ENCODE measurements around the gene IL4R.

The IL4R gene

DNA sequence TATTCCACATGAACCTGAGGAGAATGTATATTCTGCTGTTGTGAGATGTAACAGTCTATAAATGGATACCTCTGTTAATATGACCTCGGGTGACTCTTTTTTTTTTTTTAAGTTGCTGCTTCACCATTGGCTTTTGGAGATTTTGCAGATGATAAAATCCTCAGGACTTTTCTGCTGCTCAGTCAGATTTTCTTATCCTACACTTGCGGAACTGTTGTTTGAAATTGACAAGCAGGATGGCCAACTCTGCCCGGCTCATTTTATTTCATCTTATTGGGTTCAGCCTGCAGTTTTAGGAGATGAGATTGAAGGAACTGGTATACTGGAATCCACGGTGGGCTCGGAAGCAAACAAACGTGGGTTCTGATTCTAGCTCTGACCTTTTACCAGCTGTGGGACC, 19.3 kb downstream of the IL4R start:
- no peak for DNase-seq

DNA sequence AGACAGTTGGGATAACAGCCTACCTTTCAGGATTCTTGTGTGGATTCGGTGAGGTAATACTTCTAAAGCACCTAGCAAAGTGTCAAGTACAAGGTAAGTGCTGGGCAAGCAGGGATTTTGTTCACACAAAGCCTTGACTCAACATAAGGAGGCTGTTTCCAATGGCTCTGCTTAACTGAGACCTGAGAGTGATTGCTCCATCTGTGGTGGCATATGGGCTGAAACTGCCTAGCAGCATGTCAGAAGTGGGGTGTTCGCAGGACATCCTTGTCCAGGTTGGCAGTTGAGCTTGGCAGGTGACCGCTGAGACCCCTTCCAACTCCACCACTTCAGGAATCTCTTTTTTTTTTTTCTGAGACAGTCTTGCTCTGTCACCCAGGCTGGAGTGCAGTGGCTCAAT, 19.8 kb downstream of the IL4R start:
- no peak for DNase-seq

DNA sequence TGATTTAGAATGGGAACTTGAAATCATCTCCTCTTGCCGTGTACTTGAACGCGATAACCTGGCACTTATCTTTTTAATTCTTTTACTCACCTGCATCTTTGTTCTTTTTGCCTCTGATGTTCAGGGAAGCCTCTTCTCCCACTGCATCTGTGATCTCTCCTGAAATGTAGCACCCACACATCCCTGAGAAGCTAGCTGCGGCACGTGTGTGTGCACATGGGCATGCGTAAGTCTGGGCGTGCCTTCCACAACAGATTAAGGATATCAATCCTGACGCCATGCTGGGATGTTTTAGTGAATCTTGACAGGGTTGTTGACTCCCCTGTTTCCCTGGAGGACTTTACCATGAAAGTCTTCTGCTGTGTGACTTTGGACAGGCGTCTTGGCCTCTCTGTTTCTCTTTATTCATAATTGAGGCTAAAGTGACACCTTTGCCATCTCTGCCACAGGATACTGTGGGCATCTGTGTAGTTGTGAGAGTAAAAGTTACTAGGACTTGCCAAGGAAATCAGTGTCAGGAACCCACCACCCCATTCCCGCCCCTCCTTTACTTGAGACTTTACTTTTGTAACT, 20.5 kb downstream of the IL4R start:
- no peak for DNase-seq

DNA sequence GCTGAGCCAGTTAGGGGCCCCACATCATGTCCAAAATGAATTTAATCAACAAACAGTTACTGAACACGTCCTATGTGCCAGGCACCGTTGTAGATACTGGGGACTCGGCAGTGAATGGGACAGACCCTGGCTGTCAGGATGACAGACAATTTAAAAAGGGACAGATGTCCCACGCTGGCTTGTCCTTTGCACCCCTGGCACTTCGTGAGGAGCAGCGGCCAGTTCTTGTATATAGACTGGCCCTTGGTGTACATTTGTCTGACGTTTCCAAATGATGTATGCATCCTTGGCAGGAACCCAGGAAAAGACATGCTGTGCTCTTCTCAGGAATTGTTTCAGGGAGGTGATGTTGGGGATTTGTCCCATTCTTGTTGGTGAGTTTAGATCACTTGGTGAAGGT, 21.1 kb downstream of the IL4R start:
- DNase-seq, result no peak

DNA sequence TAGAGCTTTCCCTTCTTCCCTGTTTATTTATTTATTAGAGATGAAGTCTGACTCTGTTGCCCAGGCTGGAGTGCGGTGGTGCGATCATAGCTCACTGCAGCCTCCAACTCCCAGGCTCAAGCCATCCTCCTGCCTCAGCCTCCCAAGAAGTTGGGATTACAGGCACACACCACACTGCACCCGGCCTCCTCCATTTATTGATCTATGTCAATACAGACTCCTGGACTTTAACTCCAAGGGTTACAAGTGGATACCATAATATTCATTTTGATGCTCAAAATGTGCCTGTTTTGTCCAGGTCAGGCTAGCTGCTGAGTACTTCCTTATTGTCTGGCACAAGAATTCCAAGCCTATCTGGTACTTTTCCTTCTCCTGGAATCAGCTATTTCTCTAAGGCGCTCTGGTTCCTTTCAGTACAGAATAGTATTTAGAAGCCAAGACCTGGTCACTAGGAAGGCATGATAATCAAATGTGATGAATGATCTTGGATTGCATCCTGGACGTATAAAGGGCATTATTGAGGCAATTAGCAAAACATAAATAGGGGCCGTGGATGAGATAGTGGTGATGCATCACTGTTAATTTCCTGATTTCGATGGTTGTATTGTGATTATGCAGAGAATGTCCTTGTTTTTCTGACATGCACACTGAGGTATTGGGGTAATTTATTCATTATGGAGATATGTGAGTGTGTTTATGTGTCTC, 21.7 kb downstream of the IL4R start:
- DNase-seq, result no peak

DNA sequence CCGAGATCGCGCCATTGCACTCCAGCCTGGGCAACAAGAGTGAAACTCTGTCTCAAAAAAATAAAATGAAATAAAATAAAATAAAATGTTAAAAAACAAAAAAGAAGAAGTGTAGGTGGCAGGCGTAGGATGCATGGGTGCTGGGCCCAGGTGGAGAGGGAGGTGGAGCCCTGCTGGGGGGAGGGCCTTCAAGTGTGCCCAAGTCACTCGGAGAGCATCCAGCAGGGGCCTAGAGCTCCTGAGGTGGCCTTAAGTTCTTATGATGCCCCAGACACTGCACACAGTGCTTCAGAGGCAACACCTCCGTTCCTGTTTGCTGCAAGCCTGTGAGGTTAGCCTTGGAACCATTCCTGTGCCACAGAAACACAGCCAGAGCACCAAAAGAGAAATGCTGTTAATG, 23.2 kb downstream of the IL4R start:
- DNase-seq, result no peak

DNA sequence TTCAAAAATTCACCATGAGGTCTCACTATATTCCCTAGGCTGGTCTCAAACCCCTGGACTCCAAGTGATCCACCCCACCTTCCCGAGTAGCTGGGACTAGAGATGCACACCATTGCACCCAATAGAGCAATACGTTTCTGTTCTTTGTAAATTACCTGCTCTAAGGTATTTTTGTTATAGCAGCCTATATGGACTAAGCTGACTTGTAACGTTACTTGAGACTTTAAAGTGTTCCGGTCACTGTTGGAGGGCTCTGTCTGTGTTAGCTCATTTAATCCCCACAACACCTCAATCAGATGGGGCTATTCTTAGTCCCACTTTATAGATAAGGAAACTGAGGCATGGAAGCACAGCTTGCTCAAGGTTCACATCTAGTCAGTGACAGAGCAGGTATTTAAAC, 25.4 kb downstream of the IL4R start:
- no peak for DNase-seq

DNA sequence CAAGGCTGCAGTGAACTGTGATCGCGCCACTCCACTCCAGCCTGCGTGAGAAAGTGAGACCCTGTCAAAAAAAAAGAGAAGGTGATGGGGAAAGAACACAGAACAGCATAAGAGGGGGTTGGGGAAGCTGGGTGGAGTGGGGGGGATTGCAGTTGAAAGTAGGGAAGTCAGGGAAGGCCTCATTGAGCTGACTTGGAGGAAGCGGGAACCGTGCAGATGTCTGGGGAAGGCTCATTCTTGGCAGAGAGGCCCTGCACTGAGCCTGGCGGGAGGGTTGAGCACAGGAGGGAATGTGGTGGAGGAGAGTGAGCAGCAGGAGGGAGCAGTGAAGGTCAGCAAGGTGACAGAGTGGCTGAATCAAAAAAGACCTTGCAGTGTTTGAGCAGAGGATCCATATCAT, 26.9 kb downstream of the IL4R start:
- DNase-seq, result no peak

DNA sequence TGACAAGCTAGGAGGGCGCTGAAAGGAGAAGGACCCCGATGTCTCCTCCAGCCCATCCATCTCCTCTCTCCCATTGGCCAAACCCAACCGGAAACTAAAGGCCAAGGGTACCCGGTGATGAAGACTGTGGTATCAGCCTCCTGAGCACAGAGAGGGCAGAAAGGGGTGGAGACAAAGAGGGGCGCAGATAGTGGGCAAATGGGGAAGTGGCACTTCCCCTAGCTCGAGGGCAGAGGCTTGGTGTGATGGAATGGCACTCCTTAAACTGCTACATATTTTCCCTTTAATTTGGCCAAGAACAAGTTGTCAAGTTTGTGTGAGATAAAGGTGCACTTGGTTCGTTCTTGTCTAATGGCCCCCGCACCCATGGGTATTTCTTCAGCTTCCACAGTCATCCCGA, 27.8 kb downstream of the IL4R start:
- no peak for DNase-seq

DNA sequence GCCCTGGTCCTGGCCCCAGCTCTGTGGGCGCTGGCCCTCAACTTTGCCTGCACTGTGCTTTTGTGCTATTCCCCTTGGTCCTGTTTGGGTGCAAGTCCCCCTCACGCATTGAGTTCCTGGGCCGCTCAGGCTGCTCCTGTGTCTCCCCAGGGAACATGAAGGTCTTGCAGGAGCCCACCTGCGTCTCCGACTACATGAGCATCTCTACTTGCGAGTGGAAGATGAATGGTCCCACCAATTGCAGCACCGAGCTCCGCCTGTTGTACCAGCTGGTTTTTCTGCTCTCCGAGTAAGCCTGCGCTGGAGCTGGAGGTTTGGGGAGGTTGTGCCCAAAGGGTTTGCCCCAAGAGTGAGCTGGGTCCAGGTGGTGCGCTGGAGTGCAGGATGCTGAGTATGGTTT, 28.2 kb downstream of the IL4R start:
- DNase-seq, result no peak

DNA sequence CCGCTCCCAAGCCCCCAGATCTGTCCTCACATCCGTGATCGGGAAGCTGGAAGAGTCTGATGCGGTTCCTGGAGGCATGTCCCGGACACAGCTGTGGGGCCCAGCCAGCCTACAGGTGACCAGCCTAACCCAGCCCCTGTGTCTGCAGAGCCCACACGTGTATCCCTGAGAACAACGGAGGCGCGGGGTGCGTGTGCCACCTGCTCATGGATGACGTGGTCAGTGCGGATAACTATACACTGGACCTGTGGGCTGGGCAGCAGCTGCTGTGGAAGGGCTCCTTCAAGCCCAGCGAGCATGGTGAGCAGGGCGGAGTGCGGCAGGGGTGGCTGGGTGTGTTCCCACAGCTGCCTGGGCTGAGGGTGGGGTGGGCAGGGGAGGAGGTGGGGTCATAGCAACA, 30.9 kb downstream of the IL4R start:
- DNase-seq, result no peak

DNA sequence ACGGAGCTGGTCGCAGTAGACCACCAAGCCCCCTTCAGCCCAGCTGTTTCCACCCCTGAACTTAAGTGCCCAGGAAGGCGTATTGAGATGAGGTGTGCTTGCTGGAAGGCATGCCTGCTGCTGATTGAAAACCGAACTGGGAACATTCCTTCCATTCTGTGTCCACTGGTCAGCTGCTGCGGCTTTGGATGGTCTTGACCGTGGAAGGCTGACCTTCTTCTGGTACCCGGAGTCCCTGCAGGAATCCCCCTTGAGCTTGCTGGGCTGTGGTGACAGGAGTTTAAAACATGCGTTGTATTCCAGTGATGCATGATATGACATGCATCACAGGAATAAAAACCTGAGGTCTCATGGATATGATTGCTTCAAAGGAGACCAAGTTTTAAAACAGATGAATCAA, 31.4 kb downstream of the IL4R start:
- no peak for DNase-seq

DNA sequence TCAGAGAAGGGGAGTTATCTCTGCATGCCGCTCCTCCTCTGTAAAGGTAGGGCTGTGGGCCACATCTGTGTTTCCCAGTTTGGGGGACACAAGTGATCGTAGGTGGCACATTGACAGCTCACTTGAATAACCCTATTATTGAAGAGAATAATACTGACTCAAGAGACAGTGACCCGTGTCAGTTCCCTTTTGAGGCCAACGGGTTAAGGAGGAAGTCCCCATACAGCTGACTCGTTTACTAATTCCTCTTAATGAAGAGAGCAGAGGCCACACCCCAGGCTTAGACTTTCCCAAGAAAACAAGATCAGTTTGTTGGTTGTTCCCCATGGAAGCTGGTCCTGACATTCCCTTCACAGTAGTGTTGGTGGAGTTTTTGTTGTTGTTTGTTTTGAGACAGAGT, 33.0 kb downstream of the IL4R start:
- DNase-seq, result no peak

DNA sequence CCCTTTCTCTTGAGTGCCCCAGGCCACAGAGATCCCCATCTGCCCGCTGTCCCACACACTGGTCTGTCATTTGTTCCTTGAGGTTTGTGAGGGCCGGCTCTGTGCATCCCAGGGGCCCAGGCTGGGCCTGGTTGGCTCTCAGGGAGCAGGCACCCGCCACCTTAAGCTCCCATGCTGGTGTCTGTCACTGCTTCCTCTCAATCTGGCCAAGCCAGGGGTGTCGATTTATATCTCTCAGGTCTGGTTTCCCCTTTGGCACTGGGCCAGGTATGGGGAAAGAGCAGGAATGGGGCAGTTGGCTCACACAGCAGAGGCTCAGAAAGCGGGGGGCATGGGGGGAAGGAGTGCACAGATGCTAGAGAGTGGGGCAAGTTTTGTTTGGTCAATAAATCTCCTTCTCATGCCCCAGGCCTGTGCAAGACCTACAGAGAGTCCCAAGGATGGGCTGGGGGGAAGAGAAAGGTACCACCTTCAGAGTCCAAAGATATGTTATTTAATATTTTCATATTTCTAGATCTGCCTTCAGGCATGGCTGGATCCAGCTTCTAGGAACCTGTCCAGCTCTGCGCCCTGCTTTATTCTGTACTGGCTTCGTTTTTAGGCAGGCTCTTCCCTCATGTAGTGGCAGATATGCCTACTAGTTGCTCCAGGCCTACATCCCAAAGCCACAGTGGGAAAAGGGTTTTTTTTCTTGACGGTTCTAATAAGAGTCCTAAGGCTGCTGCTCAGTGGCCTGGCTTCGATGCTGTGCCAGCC, 34.3 kb downstream of the IL4R start:
- DNase-seq, result no peak

DNA sequence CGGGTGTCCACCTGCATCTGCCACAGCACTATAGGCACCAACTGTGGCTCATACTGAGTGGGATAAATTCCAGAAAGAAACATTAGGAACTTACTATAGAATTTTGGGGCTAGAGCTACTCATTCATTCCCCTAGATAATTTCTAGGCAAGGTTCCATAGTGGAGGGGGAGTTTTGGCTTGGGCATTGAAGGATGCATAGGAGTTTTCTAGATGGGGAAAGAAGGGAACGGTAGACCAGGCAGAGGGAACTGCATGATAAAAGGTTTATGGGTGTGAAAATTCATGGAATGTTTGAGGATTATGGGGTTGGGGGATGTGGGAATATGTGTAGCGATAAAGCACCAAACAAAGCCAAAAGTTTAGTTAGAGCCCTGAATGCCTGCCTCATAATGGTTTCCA, 35.5 kb downstream of the IL4R start:
- no peak for DNase-seq

DNA sequence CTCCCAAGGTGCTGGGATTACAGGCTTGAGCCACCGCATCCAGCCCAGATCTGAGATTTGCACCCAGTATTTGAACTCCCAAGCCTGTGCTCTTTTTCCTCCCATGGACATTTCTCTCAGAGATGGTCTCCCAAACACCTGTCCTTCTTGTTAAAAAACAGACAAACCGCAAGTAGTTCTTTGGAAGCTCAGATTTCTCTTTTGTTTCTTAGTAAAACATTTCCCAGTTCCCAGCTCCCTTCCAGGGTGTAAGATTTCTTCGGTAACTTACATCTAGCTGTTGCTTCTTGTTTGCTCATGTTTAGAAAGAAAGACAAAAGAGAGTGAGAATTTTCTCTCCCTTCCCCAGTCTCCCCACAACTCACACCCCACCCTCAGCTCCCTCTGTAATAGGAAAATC, 36.2 kb downstream of the IL4R start:
- DNase-seq, result no peak

DNA sequence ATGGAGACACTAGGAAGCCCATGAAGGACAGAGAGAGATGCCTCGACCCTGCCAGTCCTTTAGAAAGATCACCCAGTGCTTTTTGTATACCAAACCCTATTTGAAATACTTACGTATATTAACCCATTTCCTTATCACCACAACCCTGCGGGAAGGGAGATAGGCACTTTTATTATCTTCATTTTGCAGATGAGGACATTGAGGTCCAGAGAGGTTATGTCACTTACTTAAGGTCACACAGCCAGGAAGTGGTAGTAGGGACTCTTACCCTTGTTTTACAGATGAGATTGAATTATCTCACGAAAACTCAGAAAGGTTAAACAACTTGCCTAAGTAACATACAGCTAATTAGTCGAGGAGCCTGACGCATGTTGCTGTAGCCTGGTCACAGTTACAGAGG, 38.2 kb downstream of the IL4R start:
- DNase-seq, result no peak

DNA sequence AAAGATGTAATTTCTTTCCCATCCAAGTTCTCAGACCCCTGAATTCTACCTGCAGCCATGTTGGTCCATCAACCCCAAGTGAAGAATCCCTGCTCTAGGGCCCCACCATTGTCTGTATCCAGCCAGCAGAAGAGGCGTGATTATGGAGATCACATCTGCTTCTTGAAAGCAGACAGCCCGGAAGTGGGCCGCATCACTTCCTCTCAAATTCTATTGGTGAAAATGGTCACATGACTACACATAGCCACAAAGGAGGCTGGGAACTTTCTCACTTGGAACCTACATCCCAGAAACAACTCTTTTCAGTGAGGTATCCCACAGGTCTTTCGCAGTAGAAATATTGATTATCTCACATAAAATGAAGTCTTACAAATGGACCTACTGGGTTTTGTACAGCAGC, 40.1 kb downstream of the IL4R start:
- no peak for DNase-seq

DNA sequence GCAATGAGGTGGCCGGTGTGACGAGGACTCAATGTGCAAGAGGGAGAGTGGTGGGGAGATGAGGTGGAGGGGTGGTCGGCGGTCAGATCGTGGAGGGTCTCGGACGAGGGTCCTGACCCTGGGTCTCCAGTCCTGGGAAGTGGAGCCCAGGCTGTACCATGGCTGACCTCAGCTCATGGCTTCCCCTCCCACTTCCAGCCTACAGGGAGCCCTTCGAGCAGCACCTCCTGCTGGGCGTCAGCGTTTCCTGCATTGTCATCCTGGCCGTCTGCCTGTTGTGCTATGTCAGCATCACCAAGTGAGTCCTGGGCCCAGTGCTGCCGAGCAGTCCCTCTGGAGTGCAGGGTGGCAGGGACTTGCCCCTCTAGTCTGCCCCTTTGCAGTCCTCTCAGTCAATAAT, 41.8 kb downstream of the IL4R start:
- no peak for DNase-seq

DNA sequence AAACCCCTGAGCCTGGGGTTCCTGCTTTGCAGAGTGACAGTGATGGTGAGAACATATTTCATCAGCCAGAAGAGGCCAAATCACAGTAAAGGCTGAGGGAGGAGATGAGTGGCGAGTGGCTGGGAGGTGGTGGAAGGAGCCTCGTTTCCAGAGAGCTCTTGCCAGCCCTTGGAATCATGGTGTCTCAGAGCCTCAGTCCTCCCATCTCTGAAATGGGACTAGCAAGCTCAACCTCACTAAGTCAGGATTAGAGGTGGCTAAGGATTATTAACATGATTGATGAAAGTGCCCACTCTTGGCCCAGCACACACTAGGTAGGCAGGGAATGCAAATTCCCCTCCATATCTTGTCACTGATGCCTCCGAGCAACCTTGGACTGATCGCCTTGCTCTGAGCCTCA, 43.0 kb downstream of the IL4R start:
- no peak for DNase-seq

DNA sequence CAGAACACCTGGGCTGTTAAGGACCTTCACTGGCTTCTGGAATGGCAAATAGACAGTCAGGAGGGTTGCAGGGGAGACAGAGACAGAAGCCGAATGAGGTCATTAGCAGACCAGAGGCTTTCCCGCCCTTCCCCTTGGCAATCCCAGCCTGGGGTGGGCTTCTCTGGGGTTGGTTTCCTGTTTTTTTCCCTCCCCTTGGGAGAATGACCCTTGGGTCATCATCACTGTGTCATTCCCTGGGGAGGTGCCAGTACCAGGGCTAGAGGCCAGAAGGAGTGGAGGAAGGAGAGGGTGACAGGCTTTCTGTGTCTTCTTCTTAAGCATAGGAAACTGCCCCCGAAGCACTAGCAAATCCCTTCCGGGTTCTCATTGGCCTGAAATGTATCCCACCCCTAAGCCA, 45.3 kb downstream of the IL4R start:
- DNase-seq, result no peak

DNA sequence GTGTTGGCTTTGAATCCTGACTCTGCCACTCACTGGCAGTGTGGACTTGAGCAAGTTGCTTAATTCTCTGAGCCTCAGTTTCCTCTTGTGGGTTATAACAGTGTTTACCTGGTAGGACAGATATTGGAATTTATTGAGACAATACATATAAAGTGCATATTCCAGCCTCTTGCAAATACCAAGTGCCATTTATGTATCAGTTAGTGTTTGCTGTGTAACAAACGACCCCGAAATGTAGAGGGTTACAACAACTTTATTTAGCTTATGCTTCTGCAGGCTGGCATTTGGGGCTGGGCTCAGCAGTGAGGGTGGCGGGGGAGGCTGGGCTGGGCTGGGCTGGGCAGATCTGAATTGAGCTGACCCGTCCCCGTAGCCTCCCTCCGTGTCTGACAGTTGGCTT, 45.8 kb downstream of the IL4R start:
- no peak for DNase-seq

DNA sequence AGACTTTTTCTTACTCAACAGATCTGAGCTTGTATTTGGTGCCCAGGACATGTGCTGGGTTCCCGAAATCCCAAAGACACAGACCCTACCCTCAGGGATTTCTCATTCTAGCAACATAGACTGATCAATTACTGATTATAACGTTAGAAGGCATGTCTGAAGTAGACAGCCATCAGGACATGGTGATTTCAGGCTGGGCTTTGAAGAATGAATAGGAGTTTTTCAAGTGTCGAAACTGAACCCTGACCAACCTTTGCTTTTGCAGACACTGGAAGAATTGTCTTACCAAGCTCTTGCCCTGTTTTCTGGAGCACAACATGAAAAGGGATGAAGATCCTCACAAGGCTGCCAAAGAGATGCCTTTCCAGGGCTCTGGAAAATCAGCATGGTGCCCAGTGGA, 48.2 kb downstream of the IL4R start:
- DNase-seq, result no peak

DNA sequence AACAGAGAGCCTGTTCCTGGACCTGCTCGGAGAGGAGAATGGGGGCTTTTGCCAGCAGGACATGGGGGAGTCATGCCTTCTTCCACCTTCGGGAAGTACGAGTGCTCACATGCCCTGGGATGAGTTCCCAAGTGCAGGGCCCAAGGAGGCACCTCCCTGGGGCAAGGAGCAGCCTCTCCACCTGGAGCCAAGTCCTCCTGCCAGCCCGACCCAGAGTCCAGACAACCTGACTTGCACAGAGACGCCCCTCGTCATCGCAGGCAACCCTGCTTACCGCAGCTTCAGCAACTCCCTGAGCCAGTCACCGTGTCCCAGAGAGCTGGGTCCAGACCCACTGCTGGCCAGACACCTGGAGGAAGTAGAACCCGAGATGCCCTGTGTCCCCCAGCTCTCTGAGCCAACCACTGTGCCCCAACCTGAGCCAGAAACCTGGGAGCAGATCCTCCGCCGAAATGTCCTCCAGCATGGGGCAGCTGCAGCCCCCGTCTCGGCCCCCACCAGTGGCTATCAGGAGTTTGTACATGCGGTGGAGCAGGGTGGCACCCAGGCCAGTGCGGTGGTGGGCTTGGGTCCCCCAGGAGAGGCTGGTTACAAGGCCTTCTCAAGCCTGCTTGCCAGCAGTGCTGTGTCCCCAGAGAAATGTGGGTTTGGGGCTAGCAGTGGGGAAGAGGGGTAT, 48.9 kb downstream of the IL4R start:
- DNase-seq, result no peak

Data from COR-L47 (cell line).